ENCODE measurements around the gene HMHB1.

The HMHB1 gene

DNA sequence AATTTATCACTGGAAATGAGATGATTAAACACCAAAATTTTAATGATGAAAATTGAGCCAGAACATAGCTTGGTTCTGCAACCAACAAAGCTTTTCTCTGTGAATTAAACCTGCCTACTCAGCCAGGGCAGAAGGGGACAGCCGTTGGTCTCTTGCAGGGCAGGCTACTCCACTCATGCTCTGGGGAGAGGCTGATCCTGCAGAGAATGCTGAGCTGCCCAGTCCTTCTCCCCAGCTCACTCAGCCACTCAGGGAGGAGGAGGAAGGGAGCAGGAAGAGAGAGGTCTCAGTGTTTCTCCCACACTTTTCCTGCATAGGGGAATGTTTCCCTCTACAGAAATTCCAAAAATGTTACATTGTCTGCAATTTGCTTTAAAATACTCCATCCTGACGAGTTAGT, 40.4 kb upstream of the HMHB1 start:
- POLR2A ChIA-PET = no interaction called here
- no peak for DNase-seq (ENCODE audit: extremely low spot score)
- CTCF ChIA-PET = interaction anchor here (1.0 to 1.5 kb wide), 3 partner anchors 13 to 53 kb away, joined by 3 to 4 read pairs (median 3); no protein-coding TSS in a partner anchor
- TF ChIP-seq, protein P1, sequence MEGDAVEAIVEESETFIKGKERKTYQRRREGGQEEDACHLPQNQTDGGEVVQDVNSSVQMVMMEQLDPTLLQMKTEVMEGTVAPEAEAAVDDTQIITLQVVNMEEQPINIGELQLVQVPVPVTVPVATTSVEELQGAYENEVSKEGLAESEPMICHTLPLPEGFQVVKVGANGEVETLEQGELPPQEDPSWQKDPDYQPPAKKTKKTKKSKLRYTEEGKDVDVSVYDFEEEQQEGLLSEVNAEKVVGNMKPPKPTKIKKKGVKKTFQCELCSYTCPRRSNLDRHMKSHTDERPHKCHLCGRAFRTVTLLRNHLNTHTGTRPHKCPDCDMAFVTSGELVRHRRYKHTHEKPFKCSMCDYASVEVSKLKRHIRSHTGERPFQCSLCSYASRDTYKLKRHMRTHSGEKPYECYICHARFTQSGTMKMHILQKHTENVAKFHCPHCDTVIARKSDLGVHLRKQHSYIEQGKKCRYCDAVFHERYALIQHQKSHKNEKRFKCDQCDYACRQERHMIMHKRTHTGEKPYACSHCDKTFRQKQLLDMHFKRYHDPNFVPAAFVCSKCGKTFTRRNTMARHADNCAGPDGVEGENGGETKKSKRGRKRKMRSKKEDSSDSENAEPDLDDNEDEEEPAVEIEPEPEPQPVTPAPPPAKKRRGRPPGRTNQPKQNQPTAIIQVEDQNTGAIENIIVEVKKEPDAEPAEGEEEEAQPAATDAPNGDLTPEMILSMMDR (IDR thresholded peaks at IDR 0.05; ENCODE audit: control extremely low read depth, extremely low read depth, low read depth, missing control alignments) = no peak

- TF ChIP-seq, protein P1 (IDR thresholded peaks at IDR 0.05; ENCODE audit: control extremely low read depth, extremely low read depth, low read depth, missing control alignments) = no peak
- no peak for DNase-seq (ENCODE audit: extremely low spot score)
- POLR2A ChIA-PET = no interaction called here
- CTCF ChIA-PET = no interaction called here
These were observed 39.3 kb upstream of the HMHB1 start for GRCh38 chr5:143772621-143773020.

GRCh38 chr5:143775258-143775657, 36.7 kb upstream of the HMHB1 start:
- ChIA-PET POLR2A (no interaction called here), CTCF (no interaction called here)
- TF ChIP-seq, protein P1 (IDR thresholded peaks at IDR 0.05; ENCODE audit: control extremely low read depth, extremely low read depth, low read depth, missing control alignments) = no peak
- no peak for DNase-seq (ENCODE audit: extremely low spot score)

- CTCF ChIA-PET = no interaction called here
- POLR2A ChIA-PET = no interaction called here
- TF ChIP-seq, protein P1 (IDR thresholded peaks at IDR 0.05; ENCODE audit: control extremely low read depth, extremely low read depth, low read depth, missing control alignments) = no peak
- no peak for DNase-seq (ENCODE audit: extremely low spot score)
These were observed 35.0 kb upstream of the HMHB1 start for GRCh38 chr5:143776951-143777350.

GRCh38 chr5:143779506-143779905, 32.5 kb upstream of the HMHB1 start:
- CTCF ChIA-PET = interaction anchor here (1.2 to 2.4 kb wide), 3 partner anchors 9 to 14 kb away, joined by 3 to 6 read pairs (median 3); no protein-coding TSS in a partner anchor
- POLR2A ChIA-PET = no interaction called here
- TF ChIP-seq, protein P1 (IDR thresholded peaks at IDR 0.05; ENCODE audit: control extremely low read depth, extremely low read depth, low read depth, missing control alignments) = no peak

GRCh38 chr5:143781993-143782520, 29.9 kb upstream of the HMHB1 start:
- CTCF ChIA-PET = no interaction called here
- TF ChIP-seq, protein P1 (IDR thresholded peaks at IDR 0.05; ENCODE audit: control extremely low read depth, extremely low read depth, low read depth, missing control alignments) = no peak
- no peak for DNase-seq (ENCODE audit: extremely low spot score)
- POLR2A ChIA-PET = no interaction called here

More at GRCh38 chr5:143779506-143779905, 32.5 kb upstream of the HMHB1 start:
- no peak for DNase-seq (ENCODE audit: extremely low spot score)
